Spinal cord (tissue), 10 donors: Measurements from ENCODE around the gene STRA6. TPM values are rescaled to one million over a fixed set of nuclear protein-coding genes. Genes with fewer than 3 reads are reported as not detected.

Experiments used
- DNase-seq, 6 donors: peaks; one replicate each; pipeline versions ENCODE4 v3.0.0 to v3.0.0-alpha.2; 2013 to 2015; ENCODE audit warnings: low spot score in 6 of 6, low read depth in 4 of 6
- H3K27ac ChIP-seq: one replicate; pipeline ENCODE4 v1.5.1; 2013; ENCODE audit warnings: low read depth, low read length, control low read depth
- H3K27me3 ChIP-seq: one replicate; pipeline ENCODE4 v1.6.1; 2013; ENCODE audit warnings: low read length; ENCODE audit not compliant: control insufficient read depth, insufficient read depth
- H3K36me3 ChIP-seq: one replicate; pipeline ENCODE4 v1.6.1; 2013; ENCODE audit warnings: low read length; ENCODE audit not compliant: control insufficient read depth, insufficient read depth
- H3K4me1 ChIP-seq: one replicate; pipeline ENCODE4 v1.6.1; 2013; ENCODE audit warnings: low read length; ENCODE audit not compliant: control insufficient read depth, insufficient read depth
- H3K4me3 ChIP-seq: one replicate; pipeline ENCODE4 v1.5.1; 2013; ENCODE audit warnings: low read depth, low read length, control low read depth
- H3K9me3 ChIP-seq: one replicate; pipeline ENCODE4 v1.6.1; 2013; ENCODE audit warnings: low read length; ENCODE audit not compliant: control insufficient read depth, insufficient read depth
- WGBS: methylation state at CpG from one replicate; pipeline ENCODE4 v1.1.5; 2013; ENCODE audit warnings: missing lambda C conversion rate; ENCODE audit not compliant: insufficient coverage; 5-methylcytosine and 5-hydroxymethylcytosine counted together
- polyA plus RNA-seq, 2 donors: library from polyadenylated mRNA; unstranded; fragments of 120-200 nt; gene quantifications; one replicate each; pipeline ENCODE4 v1.2.1, GENCODE V29; 2013; ENCODE audit not compliant: insufficient read length in 2 of 2
- total RNA-seq, 2 donors: library from RNA; depleted of rRNA in 1 of 2; stranded (reverse); fragments of 120-200 nt in 1 of 2; fragments of >200 nt in 1 of 2; gene quantifications; one replicate each; pipeline versions ENCODE4 v1.2.3 to v1.2.4, GENCODE V29; 2013 to 2014
- donor health status: healthy.

The STRA6 gene
- total and polyA plus RNA-seq, 4 donors: 9.4 to 69.0 (median 30.1) TPM

DNA sequence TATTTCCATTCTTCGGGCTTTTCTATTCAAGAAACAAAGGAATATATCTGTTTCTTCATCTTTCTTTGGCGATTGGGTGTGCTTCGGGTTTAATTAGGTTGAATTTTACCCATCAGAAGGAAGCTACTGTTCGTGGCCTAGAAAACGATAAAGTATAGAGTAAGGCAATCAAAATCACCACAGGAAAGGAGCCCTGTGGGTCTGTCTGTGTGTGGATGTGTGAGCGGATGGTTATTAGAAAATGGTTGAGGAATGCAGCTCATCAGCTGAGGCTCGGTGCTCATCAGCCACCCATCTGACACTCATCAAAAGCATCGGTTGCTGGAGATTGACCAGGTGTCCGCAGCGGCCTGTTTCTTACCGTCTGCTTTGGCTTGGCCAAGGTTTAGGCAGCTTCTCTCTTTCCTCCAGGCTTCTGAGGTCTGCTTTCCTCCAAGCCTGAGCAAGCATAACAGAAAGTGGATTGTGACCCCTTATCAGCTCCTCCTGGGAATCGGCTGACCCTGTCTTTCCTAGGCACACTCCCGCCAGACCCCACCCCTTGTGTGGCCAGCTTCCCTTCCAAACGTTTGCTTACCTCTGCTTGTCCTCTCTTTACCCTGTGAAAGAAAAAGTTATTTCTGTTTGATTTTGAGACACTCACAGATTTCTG, 46.7 kb downstream of the STRA6 start:
- DNase-seq: peak in 1 of 6 donors; percentile 82
- WGBS: 61% methylated on average over 10 of the region's 14 CpGs
- H3K27ac ChIP-seq: peak overlapping the region; percentile 74
- no peaks in the 10 kb centered on the region for H3K36me3 ChIP-seq
- H3K27me3 ChIP-seq: no peaks in the 10 kb centered on the region
- H3K4me3 ChIP-seq: no peak overlapping the region
- no peaks in the 10 kb centered on the region for H3K9me3 ChIP-seq
- H3K4me1 ChIP-seq: peaks cover 15% of the 10 kb centered on the region

- Histone ChIP-seq H3K27me3 (no peaks in the 10 kb centered on the region), H3K27ac (no peak overlapping the region), H3K36me3 (no peaks in the 10 kb centered on the region), H3K9me3 (no peaks in the 10 kb centered on the region), H3K4me1 (no peaks in the 10 kb centered on the region), H3K4me3 (no peak overlapping the region)
- WGBS: no CpG with 5 or more reads among the region's 2 CpGs
- DNase-seq: no peak
Measured at GRCh38 chr15:74147051-74147450, 55.5 kb downstream of the STRA6 start.

GRCh38 chr15:74146277-74146800, 56.2 kb downstream of the STRA6 start:
- Histone ChIP-seq H3K4me3 (no peak overlapping the region), H3K36me3 (no peaks in the 10 kb centered on the region), H3K4me1 (no peaks in the 10 kb centered on the region), H3K27me3 (no peaks in the 10 kb centered on the region), H3K27ac (no peak overlapping the region), H3K9me3 (no peaks in the 10 kb centered on the region)
- WGBS: 100% methylated on average over 1 of the region's 1 CpG
- DNase-seq: no peak

- no peak for DNase-seq
- no peaks in the 10 kb centered on the region for H3K36me3 ChIP-seq
- no peak overlapping the region for H3K4me3 ChIP-seq
- no peaks in the 10 kb centered on the region for H3K27me3 ChIP-seq
- no peaks in the 10 kb centered on the region for H3K4me1 ChIP-seq
- H3K9me3 ChIP-seq: no peaks in the 10 kb centered on the region
- WGBS: 79% methylated on average over 4 of the region's 6 CpGs
- H3K27ac ChIP-seq: no peak overlapping the region
Measured at GRCh38 chr15:74144153-74144775, 58.3 kb downstream of the STRA6 start.

DNA sequence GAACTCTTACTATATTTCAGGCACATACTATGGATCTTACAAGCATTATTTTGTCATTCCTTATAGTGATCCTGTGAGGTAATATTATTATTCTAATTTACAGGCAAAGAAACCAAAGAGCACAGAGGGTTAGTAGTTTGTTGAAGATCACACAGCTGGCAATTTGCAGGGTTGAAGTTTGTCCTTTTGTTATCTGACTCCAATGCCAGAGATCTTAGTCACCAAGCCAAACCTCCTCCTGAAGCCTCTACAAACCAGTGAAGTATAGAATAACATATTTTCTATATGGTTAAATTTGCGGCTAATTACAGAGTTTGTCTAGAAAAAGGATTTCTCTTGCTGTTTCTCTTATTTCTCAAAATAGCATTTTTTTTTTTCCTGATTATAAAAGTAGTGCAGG, 61.0 kb downstream of the STRA6 start:
- Histone ChIP-seq H3K36me3 (no peaks in the 10 kb centered on the region), H3K4me3 (no peak overlapping the region), H3K27ac (no peak overlapping the region), H3K27me3 (peaks cover 5% of the 10 kb centered on the region), H3K4me1 (peaks cover 12% of the 10 kb centered on the region), H3K9me3 (no peaks in the 10 kb centered on the region)
- no CpG with 5 or more reads among the region's 1 CpG for WGBS
- DNase-seq: no peak

- Histone ChIP-seq H3K27ac (no peak overlapping the region), H3K4me1 (peaks cover 40% of the 10 kb centered on the region), H3K9me3 (no peaks in the 10 kb centered on the region), H3K4me3 (no peak overlapping the region), H3K36me3 (peaks cover 2% of the 10 kb centered on the region), H3K27me3 (peaks cover 32% of the 10 kb centered on the region)
- WGBS: 85% methylated on average over 4 of the region's 4 CpGs
- DNase-seq: no peak
Measured at GRCh38 chr15:74138642-74139041, 63.9 kb downstream of the STRA6 start.

DNA sequence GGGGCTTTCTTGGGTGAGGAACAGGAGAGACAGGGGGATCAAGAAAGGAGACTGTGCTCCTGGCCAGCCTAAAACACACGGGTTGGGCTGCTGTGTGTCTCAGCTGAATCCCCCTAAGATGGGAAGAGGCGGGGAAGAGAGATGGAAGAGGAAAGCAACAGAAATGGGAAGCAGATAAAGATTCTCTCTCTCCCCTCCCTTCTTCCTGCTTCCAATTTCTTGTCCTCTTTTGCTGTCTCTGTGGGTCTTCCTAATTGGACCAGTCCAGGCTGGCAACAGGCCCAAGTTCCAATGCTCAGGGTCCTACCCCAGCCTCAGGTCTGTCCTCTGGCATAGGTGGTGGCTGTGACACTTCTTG, 65.1 kb downstream of the STRA6 start:
- DNase-seq: peak in 1 of 6 donors; percentile 49
- Histone ChIP-seq H3K4me1 (peaks cover 51% of the 10 kb centered on the region), H3K9me3 (no peaks in the 10 kb centered on the region), H3K27ac (no peak overlapping the region), H3K4me3 (no peak overlapping the region), H3K27me3 (peaks cover 43% of the 10 kb centered on the region), H3K36me3 (peaks cover 11% of the 10 kb centered on the region)
- WGBS: no CpG with 5 or more reads among the region's 2 CpGs

DNA sequence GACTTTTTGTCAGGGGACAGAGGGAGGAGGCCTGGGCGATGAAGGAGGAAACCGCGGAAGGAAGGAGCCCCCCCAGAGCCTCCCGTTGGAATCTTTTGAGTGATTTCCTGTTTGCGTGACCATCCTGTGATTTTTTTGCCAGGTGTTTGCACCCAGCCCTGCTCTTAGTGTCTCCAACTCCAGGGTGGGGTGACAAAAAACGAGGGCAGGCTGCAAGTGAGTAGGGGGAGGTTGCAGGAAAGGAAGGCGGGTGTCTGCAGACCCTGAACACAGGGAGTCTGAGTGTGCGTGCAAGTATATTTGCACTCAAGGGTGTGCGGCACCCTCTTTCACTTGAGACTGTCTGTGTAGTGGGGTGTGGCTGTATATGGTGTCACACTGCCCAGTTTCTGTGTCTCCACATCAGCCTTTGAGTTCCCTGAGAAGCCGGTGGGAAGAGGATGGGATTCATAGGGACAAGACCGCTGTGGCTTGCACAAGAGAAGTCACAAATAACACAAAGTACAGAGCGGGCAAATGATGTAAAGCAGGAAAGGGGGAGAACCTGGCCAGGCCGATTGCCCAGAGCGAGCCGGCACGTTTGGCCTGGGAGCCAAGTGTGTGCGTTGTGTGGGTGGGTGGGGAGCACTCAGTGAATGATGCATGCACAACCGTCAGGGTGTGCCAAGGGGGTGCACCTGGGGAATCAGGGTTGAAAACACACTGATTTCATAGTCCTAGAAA, 65.6 kb downstream of the STRA6 start:
- peak overlapping the region; percentile 58 for H3K27ac ChIP-seq
- H3K4me3 ChIP-seq: peak overlapping the region; percentile 61
- H3K4me1 ChIP-seq: peaks cover 53% of the 10 kb centered on the region
- H3K36me3 ChIP-seq: peaks cover 11% of the 10 kb centered on the region
- peaks cover 48% of the 10 kb centered on the region for H3K27me3 ChIP-seq
- DNase-seq: peak in 2 of 6 donors; percentile 33 to 63
- H3K9me3 ChIP-seq: no peaks in the 10 kb centered on the region
- 22% methylated on average over 18 of the region's 18 CpGs for WGBS

GRCh38 chr15:74136540-74136813, 66.1 kb downstream of the STRA6 start:
- peak overlapping the region; percentile 61 for H3K4me3 ChIP-seq
- H3K27me3 ChIP-seq: peaks cover 53% of the 10 kb centered on the region
- H3K9me3 ChIP-seq: no peaks in the 10 kb centered on the region
- WGBS: under 1% methylated on average over 22 of the region's 26 CpGs
- no peak for DNase-seq
- peaks cover 56% of the 10 kb centered on the region for H3K4me1 ChIP-seq
- peaks cover 11% of the 10 kb centered on the region for H3K36me3 ChIP-seq
- H3K27ac ChIP-seq: peak overlapping the region; percentile 58
